AG10803 (cell line): ENCODE measurements around the gene NEK4.
"Not testable (repeated sequence)": the region's sequence is repeated elsewhere in the genome, so short reads cannot be mapped to it uniquely, and the experiment has no call there.

Source experiments
- DNase-seq: peaks from one replicate; pipeline ENCODE4 v3.0.0; 2010; ENCODE audit warnings: low read depth
- H3K4me3 ChIP-seq: 2 replicates; pipeline ENCODE4 v1.5.1; 2011; ENCODE audit warnings: mild to moderate bottlenecking, low read length, control low read depth
- TF ChIP-seq, protein P1 (sequence below): conservative IDR thresholded peaks from 2 replicates; pipeline ENCODE4 v1.5.1; 2011; ENCODE audit warnings: mild to moderate bottlenecking, low read length, control low read depth, inconsistent platforms

NEK4 gene

GRCh38 chr3:52731590-52731989 lies 39.1 kb downstream of the NEK4 start:
- H3K4me3 ChIP-seq: no peak overlapping the region
- TF ChIP-seq, protein P1, sequence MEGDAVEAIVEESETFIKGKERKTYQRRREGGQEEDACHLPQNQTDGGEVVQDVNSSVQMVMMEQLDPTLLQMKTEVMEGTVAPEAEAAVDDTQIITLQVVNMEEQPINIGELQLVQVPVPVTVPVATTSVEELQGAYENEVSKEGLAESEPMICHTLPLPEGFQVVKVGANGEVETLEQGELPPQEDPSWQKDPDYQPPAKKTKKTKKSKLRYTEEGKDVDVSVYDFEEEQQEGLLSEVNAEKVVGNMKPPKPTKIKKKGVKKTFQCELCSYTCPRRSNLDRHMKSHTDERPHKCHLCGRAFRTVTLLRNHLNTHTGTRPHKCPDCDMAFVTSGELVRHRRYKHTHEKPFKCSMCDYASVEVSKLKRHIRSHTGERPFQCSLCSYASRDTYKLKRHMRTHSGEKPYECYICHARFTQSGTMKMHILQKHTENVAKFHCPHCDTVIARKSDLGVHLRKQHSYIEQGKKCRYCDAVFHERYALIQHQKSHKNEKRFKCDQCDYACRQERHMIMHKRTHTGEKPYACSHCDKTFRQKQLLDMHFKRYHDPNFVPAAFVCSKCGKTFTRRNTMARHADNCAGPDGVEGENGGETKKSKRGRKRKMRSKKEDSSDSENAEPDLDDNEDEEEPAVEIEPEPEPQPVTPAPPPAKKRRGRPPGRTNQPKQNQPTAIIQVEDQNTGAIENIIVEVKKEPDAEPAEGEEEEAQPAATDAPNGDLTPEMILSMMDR: no peak
- DNase-seq: no peak

- H3K4me3 ChIP-seq: no peak overlapping the region
- TF ChIP-seq, protein P1: no peak
- DNase-seq: no peak
These were observed 40.1 kb downstream of the NEK4 start for GRCh38 chr3:52730681-52731080.

GRCh38 chr3:52728753-52729152 lies 42.0 kb downstream of the NEK4 start:
- DNase-seq: not testable (repeated sequence)

DNA sequence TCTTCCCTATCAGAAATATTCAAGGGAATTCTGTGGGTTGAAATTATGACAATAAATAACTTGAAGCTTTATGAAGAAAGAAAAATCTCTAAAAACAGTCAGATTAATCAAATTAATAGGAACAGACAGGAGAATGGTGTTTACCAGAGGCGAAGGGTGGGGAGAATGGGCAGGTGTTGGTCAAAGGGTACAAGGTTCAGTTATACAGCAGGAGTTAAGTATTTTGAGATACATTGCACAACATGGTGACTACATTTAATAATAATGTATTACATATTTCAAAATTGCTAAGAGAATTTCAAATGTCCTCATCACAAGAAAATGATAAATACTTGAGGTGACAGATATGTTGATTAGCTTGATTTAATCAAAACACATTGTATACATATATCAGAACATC lies 46.2 kb downstream of the NEK4 start:
- TF ChIP-seq, protein P1: no peak
- no peak overlapping the region for H3K4me3 ChIP-seq
- DNase-seq: no peak

More at GRCh38 chr3:52728753-52729152, 42.0 kb downstream of the NEK4 start:
- not testable (repeated sequence) for H3K4me3 ChIP-seq

DNA sequence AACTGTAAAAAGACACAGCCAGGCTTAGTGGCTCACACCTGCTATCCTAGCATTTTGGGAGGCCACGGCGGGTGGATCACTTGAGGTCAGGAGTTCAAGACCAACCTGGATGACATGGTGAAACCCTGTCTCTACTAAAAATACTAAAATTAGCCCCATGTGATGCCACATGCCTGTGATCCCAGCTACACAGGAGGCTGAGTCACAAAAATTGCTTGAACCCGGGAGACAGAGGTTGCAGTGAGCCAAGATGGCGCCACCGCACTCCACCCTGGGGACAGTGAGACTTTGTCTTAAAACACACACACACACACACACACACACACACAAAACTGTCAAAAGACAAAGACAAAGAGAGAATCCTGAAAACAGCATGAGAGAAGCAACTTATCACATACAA lies 46.8 kb downstream of the NEK4 start:
- H3K4me3 ChIP-seq: no peak overlapping the region
- TF ChIP-seq, protein P1: no peak
- DNase-seq: no peak

DNA sequence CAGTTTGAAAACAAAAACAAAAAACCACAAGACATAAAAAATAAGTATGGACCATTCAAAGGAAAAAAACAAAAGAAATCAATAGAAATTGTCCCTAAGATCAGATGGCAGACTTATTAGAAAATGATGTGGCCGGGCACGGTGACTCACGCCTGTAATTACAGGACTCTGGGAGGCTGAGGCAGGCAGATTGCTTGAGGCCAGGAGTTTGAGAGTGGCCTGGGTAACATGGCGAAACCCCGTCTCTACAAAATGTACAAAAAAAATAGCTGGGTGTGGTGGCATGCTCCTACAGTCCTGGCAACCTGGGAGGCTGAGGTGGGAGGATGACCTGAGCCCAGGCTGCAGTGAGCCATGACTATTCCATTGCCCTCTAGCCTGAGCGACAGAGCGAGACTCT lies 48.2 kb downstream of the NEK4 start:
- TF ChIP-seq, protein P1: no peak
- H3K4me3 ChIP-seq: no peak overlapping the region
- no peak for DNase-seq

DNA sequence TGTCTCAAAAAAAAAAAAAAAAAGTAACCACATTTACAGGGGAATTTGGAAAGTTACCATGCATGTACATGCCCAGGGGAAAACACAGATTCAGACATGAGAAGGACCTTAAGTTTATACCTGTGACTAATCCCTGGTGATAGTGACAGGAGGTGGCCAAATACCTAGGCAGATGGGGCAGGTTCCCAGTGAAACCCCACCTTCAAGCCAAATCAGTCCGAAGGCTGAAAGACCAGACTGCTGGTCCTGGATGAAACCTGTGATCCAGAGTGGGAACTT lies 49.1 kb downstream of the NEK4 start:
- H3K4me3 ChIP-seq: no peak overlapping the region
- TF ChIP-seq, protein P1: no peak
- no peak for DNase-seq

- peak; percentile 37 for DNase-seq
- TF ChIP-seq, protein P1: no peak
- H3K4me3 ChIP-seq: no peak overlapping the region
These were observed 49.6 kb downstream of the NEK4 start for GRCh38 chr3:52721002-52721729.
